ENCODE measurements around the gene NDUFS2.

- TF ChIP-seq RAD21 (IDR thresholded peaks at IDR 0.05; ENCODE audit: low read depth) (no peak), CEBPB (IDR thresholded peaks at IDR 0.05) (no peak), ZBTB7A (IDR thresholded peaks at IDR 0.05; ENCODE audit: low read depth) (no peak), TAF1 (IDR thresholded peaks at IDR 0.05; ENCODE audit: low read depth) (peak; percentile 95), REST (IDR thresholded peaks at IDR 0.05; ENCODE audit: low read depth) (no peak), EP300 (IDR thresholded peaks at IDR 0.05; ENCODE audit: borderline replicate concordance) (no peak), MAX (IDR thresholded peaks at IDR 0.05) (peak; percentile 93), NFIC (IDR thresholded peaks at IDR 0.05) (no peak; the same call in 1 of the 2 replicates), YY1 (IDR thresholded peaks at IDR 0.05; ENCODE audit: low read depth) (peak; percentile 100)
These were observed 48.4 kb upstream of the NDUFS2 start, which contains the start of gene UFC1 for GRCh38 chr1:161153682-161154337.

Data from Ishikawa (cell line).